Putamen (tissue), 1 donor: ENCODE measurements around the gene RNASE7.
A peak's percentile ranks its signal among the peaks of the same experiment; 100 is the strongest.

Experiments used
- DNase-seq: peaks from one replicate; pipeline ENCODE4 v3.0.0-alpha.2; 2016; ENCODE audit warnings: low spot score

RNASE7 gene

DNA sequence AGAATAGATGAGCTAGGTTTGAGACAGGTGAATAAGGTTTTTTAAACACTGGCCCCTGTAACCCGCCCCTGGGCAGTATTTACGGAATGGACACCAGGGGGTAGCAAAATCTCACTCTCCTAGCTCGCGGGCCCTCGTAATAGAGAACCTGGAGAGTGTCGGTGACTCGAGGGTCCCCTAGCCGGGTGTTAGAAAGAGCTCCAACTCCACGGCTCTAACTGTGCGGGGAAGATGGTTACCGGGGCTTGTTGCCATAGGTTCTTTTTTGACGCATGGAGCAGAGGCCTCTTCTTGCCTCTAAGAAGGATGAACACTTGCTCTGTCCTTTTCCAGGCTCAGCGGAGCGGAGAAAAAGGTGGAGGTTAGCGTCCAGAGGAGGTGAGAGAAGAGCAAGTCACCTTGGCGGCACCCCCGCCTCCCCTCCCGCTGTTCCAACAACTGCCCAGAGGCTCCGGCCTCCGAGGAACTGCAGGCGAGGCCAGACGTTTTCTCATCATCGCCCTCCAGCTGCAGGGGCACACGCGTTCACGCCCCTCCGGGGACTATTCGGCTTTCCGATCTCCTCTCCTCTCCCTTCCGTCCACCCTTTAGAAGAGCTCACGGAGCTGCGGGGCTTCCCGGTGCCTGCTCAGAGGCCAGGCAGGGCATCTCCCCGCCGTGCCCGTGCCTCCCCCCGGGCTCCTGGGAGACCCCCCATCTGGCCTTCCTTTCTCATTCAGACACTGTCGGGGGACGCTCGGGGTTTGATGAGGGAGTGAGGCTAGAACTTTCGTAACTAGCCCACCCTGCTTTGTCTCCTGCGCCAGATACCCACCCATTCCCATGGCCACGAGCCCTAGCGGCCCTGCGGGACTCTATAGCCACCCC, 26.6 kb downstream of the RNASE7 start:
- DNase-seq, result peak; percentile 45

- DNase-seq, result peak; percentile 84
Measured at GRCh38 chr14:21069388-21070082, 27.4 kb downstream of the RNASE7 start.

GRCh38 chr14:21070083-21070609, 28.0 kb downstream of the RNASE7 start, which contains the start of gene ARHGEF40:
ARHGEF40 (plus strand) TSS chr14:21070304; CDS start chr14:21070397, 93 bp downstream.
- DNase-seq, result peak; percentile 84

DNA sequence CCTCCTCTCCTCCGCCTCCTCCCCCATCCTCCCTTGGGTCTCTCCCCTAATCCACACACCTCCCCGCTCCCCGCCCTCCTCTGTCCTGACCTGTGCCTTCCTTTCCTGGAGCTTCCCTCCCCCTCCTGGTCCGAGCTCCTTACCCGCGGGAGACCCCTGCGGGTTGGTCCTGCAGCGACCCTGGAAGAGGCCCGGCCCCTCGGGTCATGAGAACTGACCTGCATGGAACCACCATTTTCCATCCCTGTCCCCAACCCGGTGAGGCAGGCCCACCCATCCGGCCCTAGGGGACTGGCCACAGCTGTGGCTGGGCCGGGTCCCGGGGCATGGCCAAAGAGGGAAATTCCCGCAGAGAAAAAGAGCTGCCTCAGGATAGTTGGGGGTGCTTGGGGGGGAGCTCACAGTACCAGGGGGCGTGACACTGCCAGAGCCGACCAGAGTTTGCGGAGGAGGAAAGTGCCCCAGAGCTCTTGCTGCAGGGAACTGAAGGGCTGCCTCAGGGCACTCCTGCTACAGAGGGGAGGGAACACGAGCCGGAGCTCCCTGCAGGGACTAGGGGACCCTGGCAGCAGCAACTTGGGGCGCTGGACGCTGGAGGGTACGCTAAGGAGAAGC, 28.6 kb downstream of the RNASE7 start:
- peak; percentile 39 for DNase-seq

DNA sequence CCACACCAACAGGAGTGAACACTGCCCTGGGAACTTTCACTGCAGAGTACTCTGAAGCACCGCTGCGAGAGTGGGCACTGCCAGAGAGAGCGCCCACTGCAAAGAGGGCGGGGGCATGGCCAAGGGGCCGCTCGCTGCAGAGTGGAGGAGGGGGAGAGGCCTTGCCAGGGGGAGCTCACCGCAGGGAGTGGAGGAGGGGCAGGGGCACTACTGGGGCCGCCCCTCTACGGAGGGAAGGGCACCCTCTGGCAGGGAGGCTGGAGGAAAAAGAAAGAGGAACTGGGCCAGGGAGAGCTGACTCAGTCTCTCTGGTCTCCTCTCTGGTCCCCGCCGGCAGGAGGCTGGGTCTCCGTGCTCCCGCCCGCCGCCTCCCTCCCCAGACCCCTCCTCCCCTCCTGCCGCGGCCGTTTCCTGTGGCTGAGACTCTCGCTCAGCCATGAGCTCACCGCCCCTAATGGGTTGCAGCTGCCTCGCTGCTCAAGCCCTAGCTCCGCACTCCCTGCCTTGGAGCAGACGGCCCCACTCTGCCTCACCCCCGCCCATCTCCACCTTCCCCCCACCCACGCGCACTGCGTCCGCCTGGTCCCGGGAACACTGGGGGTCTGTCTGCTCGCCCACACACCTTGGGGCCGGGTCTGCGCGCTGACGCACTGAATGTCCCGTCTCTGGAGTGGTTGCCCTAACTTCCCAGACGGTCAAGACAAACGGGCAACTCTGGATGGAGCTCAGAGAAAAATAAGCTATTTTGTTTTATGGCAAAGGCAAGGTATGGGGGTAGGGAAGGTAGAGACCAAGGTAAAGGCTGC, 29.3 kb downstream of the RNASE7 start:
- peak; percentile 80 for DNase-seq

DNA sequence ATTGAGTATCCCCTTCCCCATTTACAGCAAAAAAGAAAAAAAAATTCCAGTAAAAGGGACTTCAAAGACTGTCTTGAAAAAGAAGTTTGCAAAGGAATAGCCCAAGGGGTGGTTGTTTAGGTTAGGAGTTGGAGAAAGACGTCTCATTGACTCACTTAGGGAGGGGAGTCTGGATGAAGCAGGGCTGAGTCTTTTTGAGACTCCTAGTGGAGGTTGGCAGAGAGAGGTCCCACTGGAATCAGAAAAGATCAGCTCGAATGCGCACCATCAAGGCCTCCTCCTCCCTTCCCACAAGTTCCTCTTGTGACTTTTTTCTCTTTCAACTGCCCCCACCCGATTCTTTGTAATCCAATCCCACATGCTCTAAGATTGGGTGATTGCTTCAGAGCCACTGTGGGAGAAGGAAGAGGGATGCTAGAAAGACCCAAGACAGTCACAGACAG, 29.9 kb downstream of the RNASE7 start:
- no peak for DNase-seq

GRCh38 chr14:21072781-21073339, 30.7 kb downstream of the RNASE7 start:
- DNase-seq, result no peak

GRCh38 chr14:21073921-21074320, 31.8 kb downstream of the RNASE7 start:
- no peak for DNase-seq

GRCh38 chr14:21074398-21075272, 32.5 kb downstream of the RNASE7 start:
- DNase-seq, result no peak

- no peak for DNase-seq
Measured at GRCh38 chr14:21075719-21076437, 33.7 kb downstream of the RNASE7 start.

GRCh38 chr14:21077672-21078071, 35.5 kb downstream of the RNASE7 start:
- DNase-seq, result no peak

DNA sequence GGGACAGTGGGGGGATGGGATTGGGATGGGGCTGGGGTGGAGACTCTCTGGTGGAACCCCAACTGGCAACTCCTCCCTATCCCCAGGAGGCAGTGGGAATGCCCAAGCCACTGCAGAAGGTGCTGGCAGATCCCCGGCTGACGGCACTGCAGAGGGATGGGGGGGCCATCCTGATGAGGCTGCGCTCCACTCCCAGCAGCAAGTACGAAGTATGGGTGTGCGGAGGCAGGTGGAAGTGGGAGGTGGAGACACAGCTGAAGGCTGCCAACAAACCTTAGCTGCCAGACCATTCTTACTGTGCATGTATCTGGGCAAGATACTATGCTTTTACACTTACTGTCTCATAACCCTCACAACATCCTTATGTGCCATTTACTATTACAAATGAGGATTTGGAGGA, 36.1 kb downstream of the RNASE7 start:
- no peak for DNase-seq

GRCh38 chr14:21078726-21079125, 36.6 kb downstream of the RNASE7 start:
- DNase-seq, result no peak

DNA sequence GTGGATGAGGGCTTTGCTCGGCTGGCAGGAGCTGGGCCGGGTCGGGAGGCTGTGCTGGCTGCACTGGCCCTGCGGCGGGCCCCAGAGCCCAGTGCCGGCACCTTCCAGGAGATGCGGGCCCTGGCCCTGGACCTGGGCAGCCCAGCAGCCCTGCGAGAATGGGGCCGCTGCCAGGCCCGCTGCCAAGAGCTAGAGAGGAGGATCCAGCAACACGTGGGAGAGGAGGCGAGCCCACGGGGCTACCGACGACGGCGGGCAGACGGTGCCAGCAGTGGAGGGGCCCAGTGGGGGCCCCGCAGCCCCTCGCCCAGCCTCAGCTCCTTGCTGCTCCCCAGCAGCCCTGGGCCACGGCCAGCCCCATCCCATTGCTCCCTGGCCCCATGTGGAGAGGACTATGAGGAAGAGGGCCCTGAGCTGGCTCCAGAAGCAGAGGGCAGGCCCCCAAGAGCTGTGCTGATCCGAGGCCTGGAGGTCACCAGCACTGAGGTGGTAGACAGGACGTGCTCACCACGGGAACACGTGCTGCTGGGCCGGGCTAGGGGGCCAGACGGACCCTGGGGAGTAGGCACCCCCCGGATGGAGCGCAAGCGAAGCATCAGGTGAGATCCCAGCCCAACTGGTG, 39.5 kb downstream of the RNASE7 start:
- no peak for DNase-seq

DNA sequence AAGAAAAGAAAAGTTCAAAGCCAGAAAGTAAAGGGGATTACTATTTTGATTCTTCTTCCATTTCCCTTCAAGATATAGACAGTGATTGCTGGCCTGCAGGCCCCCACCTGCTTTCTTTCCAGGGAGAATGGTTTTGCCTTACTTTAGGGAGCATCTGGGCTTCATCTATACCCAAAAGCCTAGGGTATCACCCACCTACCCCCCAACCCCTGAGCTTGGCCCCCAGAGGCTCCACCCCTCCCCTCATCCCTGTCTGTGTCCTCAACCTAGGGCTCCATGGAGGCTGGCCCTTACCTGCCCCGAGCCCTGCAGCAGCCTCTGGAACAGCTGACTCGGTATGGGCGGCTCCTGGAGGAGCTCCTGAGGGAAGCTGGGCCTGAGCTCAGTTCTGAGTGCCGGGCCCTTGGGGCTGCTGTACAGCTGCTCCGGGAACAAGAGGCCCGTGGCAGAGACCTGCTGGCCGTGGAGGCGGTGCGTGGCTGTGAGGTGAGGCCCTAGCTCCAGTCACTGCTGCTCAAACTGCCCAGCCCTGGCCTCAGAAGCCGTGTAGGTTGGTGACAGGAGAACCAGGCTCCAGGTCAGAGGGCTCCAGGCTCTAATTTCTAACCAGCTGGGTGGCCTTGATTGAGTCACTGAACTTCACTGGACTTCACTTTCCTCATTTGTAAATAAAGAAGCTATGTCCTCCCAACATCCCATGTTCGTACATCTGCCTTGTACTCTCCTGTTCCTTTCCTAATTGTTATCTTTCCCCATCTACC, 41.6 kb downstream of the RNASE7 start:
- no peak for DNase-seq

DNA sequence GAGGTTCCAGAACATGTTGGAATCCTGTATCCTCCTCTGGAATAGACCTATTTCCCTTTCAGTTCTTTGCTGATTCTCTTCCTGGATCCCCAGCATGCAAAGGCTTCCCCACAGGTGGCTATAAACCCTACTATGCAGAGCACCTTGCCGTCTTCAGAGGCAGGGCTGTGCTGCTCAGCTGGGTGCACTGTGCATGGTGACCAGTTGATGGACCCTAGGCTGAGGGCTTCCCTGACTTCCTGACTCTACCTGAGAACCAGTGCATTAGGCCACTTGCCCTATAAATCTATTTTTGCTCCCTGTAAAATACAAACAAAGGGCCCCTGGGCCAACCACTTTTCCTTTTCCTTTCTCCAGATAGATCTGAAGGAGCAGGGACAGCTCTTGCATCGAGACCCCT, 42.2 kb downstream of the RNASE7 start:
- DNase-seq, result no peak

- DNase-seq, result no peak
Measured at GRCh38 chr14:21084998-21085853, 43.1 kb downstream of the RNASE7 start.
